ENCODE results near the gene AMBRA1. TPM values are rescaled to one million over a fixed set of nuclear protein-coding genes. Genes with fewer than 3 reads are reported as not detected.
A peak's percentile ranks its signal among the peaks of the same experiment; 100 is the strongest.

AMBRA1 gene
- total and polyA plus RNA-seq, 2 experiments from 2014 or later: 10.5 to 52.7 TPM

- Histone ChIP-seq H3K9me3 (ENCODE audit: low read depth) (no peaks in the 10 kb centered on the region), H3K27me3 (no peaks in the 10 kb centered on the region), H3K27ac (peak overlapping the region; percentile 48), H3K4me1 (ENCODE audit: low read depth) (peaks cover 10% of the 10 kb centered on the region), H3K4me3 (no peak overlapping the region), H3K36me3 (no peaks in the 10 kb centered on the region)
- TF ChIP-seq, protein P1, sequence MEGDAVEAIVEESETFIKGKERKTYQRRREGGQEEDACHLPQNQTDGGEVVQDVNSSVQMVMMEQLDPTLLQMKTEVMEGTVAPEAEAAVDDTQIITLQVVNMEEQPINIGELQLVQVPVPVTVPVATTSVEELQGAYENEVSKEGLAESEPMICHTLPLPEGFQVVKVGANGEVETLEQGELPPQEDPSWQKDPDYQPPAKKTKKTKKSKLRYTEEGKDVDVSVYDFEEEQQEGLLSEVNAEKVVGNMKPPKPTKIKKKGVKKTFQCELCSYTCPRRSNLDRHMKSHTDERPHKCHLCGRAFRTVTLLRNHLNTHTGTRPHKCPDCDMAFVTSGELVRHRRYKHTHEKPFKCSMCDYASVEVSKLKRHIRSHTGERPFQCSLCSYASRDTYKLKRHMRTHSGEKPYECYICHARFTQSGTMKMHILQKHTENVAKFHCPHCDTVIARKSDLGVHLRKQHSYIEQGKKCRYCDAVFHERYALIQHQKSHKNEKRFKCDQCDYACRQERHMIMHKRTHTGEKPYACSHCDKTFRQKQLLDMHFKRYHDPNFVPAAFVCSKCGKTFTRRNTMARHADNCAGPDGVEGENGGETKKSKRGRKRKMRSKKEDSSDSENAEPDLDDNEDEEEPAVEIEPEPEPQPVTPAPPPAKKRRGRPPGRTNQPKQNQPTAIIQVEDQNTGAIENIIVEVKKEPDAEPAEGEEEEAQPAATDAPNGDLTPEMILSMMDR (IDR thresholded peaks at IDR 0.05; ENCODE audit: low read depth, low read length): no peak
- DNase-seq (ENCODE audit: low read depth in 1 of 2, low spot score in 1 of 2): no peak
Observed at GRCh38 chr11:46611526-46612304, 17.9 kb upstream of the AMBRA1 start.

- Histone ChIP-seq H3K36me3 (no peaks in the 10 kb centered on the region), H3K9me3 (ENCODE audit: low read depth) (no peaks in the 10 kb centered on the region), H3K4me3 (no peak overlapping the region), H3K27me3 (no peaks in the 10 kb centered on the region), H3K4me1 (ENCODE audit: low read depth) (peaks cover 10% of the 10 kb centered on the region), H3K27ac (no peak overlapping the region)
- no peak for DNase-seq (ENCODE audit: low read depth in 1 of 2, low spot score in 1 of 2)
- TF ChIP-seq, protein P1 (IDR thresholded peaks at IDR 0.05; ENCODE audit: low read depth, low read length): no peak
Observed at GRCh38 chr11:46609386-46609785, 15.6 kb upstream of the AMBRA1 start.

GRCh38 chr11:46607516-46607915, 13.7 kb upstream of the AMBRA1 start:
- no peak overlapping the region for H3K27ac ChIP-seq
- no peak for DNase-seq (ENCODE audit: low read depth in 1 of 2, low spot score in 1 of 2)
- no peaks in the 10 kb centered on the region for H3K27me3 ChIP-seq
- TF ChIP-seq, protein P1 (IDR thresholded peaks at IDR 0.05; ENCODE audit: low read depth, low read length): no peak
- no peaks in the 10 kb centered on the region for H3K9me3 ChIP-seq (ENCODE audit: low read depth)
- H3K36me3 ChIP-seq: no peaks in the 10 kb centered on the region
- H3K4me3 ChIP-seq: no peak overlapping the region
- H3K4me1 ChIP-seq (ENCODE audit: low read depth): peaks cover 10% of the 10 kb centered on the region

DNA sequence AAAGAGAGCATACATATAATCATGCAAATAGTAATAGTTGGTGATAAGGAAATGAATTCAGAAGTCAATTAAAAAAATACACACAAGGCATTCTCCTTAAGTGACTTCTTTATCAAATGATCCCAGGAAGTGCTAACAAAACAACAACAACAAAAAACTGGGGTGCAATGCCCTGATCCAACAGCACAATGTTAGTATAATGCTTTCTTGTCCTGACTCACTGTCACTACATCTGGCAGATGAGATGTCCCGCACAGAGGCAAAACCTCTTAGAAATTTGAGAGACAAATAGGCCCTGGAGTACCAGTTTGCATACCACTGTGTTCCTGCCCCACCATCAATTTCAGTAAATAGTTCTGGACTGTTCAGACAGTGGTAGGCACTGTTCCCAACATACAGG, 11.0 kb upstream of the AMBRA1 start:
- Histone ChIP-seq H3K4me1 (ENCODE audit: low read depth) (no peaks in the 10 kb centered on the region), H3K27ac (no peak overlapping the region), H3K36me3 (no peaks in the 10 kb centered on the region), H3K4me3 (no peak overlapping the region), H3K27me3 (no peaks in the 10 kb centered on the region), H3K9me3 (ENCODE audit: low read depth) (no peaks in the 10 kb centered on the region)
- DNase-seq (ENCODE audit: low read depth in 1 of 2, low spot score in 1 of 2): no peak
- TF ChIP-seq, protein P1 (IDR thresholded peaks at IDR 0.05; ENCODE audit: low read depth, low read length): no peak

DNA sequence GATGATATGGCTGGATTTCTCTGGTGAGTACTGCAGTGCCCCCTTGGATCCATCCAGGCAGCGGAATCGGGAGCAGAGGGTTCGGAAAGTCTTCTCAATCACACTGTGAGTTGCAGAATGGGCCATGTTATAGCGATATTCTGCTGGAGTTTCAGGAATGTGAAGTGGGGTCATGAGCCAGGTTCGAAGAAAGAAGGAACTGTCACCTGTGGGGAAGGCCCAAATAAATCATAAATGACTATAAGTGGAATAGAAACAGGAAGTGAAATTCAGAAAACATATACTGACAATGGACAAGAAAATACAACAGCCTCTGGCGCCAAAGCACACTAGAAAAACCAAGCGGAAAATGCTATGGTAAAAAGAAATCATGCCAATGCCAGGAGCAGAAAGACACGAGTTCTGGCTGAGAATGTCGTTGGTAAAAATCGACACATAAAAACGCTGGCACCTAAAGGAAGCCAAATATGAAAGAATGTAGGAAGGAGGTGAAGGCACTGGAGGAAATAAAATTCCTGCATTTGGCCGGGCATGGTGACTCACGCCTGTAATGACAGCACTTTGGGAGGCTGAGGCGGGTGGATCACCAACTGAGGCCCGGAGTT, 10.0 kb upstream of the AMBRA1 start:
- H3K4me3 ChIP-seq: no peak overlapping the region
- DNase-seq (ENCODE audit: low read depth in 1 of 2, low spot score in 1 of 2): no peak
- H3K27ac ChIP-seq: no peak overlapping the region
- no peaks in the 10 kb centered on the region for H3K4me1 ChIP-seq (ENCODE audit: low read depth)
- TF ChIP-seq, protein P1 (IDR thresholded peaks at IDR 0.05; ENCODE audit: low read depth, low read length): no peak
- no peaks in the 10 kb centered on the region for H3K36me3 ChIP-seq
- no peaks in the 10 kb centered on the region for H3K9me3 ChIP-seq (ENCODE audit: low read depth)
- no peaks in the 10 kb centered on the region for H3K27me3 ChIP-seq

Data from cardiac muscle cell (in vitro differentiated cells and primary cell).